ENCODE results near the gene MUS81. TPM values are rescaled to one million over a fixed set of nuclear protein-coding genes. Genes with fewer than 3 reads are reported as not detected.

Gene MUS81
- total and polyA plus RNA-seq, 2 of the 13 experiments (the other 11 are each of a cell fraction or from before 2014, with no cell fraction given): 25.6 to 30.2 TPM

DNA sequence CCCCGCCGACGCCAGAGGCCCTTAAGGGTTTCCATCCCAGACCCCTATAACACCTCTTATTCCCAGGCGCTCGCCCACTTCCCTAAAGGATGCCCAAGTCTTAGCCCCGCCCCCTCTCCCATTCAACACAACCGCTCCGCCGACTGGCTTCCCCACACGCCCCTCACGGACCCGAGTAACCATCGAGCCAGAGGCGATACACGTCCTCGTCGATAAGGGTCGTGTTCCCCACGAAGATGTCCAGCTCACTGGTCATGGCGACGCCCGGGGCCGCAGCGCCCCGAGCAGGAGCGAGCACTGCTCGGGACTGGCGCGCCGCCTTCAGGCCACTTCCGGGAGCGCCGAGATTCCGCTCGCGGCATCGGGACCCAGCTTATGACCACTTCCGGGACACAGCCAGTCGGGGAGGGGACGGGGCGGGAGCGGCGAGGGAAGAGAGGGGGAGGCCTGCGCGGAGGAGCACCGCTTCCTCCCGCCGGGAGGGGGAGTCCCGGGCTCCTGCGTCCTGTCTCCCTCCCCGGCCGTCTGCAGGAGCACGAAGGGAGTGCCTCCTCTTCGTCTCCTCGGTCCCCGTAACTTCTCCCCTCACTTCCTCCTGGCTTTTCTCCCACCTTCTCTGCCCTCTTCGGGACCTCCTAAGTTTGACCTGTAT is 28.1 kb downstream of the MUS81 start, which contains the start of gene FIBP (continued):
- TF ChIP-seq FOSL1 (CRISPR knock-in tag; IDR thresholded peaks at IDR 0.05; ENCODE audit: borderline replicate concordance): no peak
- TF ChIP-seq NR2C2 (CRISPR knock-in tag; IDR thresholded peaks at IDR 0.05; ENCODE audit: borderline replicate concordance): peak; percentile 93
- TF ChIP-seq ZNF337 (CRISPR knock-in tag; IDR thresholded peaks at IDR 0.05; ENCODE audit: borderline replicate concordance, low read depth): no peak
- peak; percentile 62; the same call in 1 of the 2 replicates for TF ChIP-seq HDAC2 (CRISPR knock-in tag; IDR thresholded peaks at IDR 0.05)
- peak; percentile 91 for TF ChIP-seq HDAC1 (CRISPR knock-in tag; IDR thresholded peaks at IDR 0.05)
- no peak; the same call in 1 of the 2 replicates for TF ChIP-seq CCDC6 (CRISPR knock-in tag; IDR thresholded peaks at IDR 0.05)
- TF ChIP-seq ZIK1 (CRISPR knock-in tag; IDR thresholded peaks at IDR 0.05; ENCODE audit: borderline replicate concordance, low read depth): no peak
- TF ChIP-seq YY1 (IDR thresholded peaks at IDR 0.05; ENCODE audit: insufficient read depth, insufficient replicate concordance, low read depth, low read length): peak; percentile 89
- TF ChIP-seq, protein P1, sequence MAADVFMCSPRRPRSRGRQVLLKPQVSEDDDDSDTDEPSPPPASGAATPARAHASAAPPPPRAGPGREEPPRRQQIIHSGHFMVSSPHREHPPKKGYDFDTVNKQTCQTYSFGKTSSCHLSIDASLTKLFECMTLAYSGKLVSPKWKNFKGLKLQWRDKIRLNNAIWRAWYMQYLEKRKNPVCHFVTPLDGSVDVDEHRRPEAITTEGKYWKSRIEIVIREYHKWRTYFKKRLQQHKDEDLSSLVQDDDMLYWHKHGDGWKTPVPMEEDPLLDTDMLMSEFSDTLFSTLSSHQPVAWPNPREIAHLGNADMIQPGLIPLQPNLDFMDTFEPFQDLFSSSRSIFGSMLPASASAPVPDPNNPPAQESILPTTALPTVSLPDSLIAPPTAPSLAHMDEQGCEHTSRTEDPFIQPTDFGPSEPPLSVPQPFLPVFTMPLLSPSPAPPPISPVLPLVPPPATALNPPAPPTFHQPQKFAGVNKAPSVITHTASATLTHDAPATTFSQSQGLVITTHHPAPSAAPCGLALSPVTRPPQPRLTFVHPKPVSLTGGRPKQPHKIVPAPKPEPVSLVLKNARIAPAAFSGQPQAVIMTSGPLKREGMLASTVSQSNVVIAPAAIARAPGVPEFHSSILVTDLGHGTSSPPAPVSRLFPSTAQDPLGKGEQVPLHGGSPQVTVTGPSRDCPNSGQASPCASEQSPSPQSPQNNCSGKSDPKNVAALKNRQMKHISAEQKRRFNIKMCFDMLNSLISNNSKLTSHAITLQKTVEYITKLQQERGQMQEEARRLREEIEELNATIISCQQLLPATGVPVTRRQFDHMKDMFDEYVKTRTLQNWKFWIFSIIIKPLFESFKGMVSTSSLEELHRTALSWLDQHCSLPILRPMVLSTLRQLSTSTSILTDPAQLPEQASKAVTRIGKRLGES (CRISPR knock-in tag; IDR thresholded peaks at IDR 0.05; ENCODE audit: borderline replicate concordance): no peak
- TF ChIP-seq, protein P2, sequence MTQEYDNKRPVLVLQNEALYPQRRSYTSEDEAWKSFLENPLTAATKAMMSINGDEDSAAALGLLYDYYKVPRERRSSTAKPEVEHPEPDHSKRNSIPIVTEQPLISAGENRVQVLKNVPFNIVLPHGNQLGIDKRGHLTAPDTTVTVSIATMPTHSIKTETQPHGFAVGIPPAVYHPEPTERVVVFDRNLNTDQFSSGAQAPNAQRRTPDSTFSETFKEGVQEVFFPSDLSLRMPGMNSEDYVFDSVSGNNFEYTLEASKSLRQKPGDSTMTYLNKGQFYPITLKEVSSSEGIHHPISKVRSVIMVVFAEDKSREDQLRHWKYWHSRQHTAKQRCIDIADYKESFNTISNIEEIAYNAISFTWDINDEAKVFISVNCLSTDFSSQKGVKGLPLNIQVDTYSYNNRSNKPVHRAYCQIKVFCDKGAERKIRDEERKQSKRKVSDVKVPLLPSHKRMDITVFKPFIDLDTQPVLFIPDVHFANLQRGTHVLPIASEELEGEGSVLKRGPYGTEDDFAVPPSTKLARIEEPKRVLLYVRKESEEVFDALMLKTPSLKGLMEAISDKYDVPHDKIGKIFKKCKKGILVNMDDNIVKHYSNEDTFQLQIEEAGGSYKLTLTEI (CRISPR knock-in tag; conservative IDR thresholded peaks at IDR 0.05): no peak
- TF ChIP-seq GATAD2A (CRISPR knock-in tag; IDR thresholded peaks at IDR 0.05): peak; percentile 35
- TF ChIP-seq, protein P3, sequence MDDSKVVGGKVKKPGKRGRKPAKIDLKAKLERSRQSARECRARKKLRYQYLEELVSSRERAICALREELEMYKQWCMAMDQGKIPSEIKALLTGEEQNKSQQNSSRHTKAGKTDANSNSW (CRISPR knock-in tag; IDR thresholded peaks at IDR 0.05; ENCODE audit: borderline replicate concordance): no peak
- no peak for TF ChIP-seq JUNB (CRISPR knock-in tag; IDR thresholded peaks at IDR 0.05; ENCODE audit: borderline replicate concordance)
- TF ChIP-seq ZC3H4 (CRISPR knock-in tag; IDR thresholded peaks at IDR 0.05; ENCODE audit: borderline replicate concordance): no peak
- TF ChIP-seq MED13 (CRISPR knock-in tag; IDR thresholded peaks at IDR 0.05): 0 out of 2 replicates have a peak, but pooled peaks have one; percentile 33
- no peak; the same call in none of the 2 replicates for TF ChIP-seq BORCS8-MEF2B (CRISPR knock-in tag; IDR thresholded peaks at IDR 0.05)
- no peak; the same call in 1 of the 2 replicates for TF ChIP-seq ZNF850 (CRISPR knock-in tag; conservative IDR thresholded peaks at IDR 0.05)
- TF ChIP-seq SPEN (CRISPR knock-in tag; IDR thresholded peaks at IDR 0.05; ENCODE audit: low read depth): no peak
- TF ChIP-seq STAG1 (CRISPR knock-in tag; IDR thresholded peaks at IDR 0.05): peak; percentile 53
- TF ChIP-seq ZBTB7A (CRISPR knock-in tag; IDR thresholded peaks at IDR 0.05): no peak
- no peak for TF ChIP-seq ZSCAN20 (CRISPR knock-in tag; IDR thresholded peaks at IDR 0.05; ENCODE audit: borderline replicate concordance)
- TF ChIP-seq ZSCAN29 (CRISPR knock-in tag; conservative IDR thresholded peaks at IDR 0.05): no peak
- TF ChIP-seq JARID2 (CRISPR knock-in tag; IDR thresholded peaks at IDR 0.05; ENCODE audit: insufficient replicate concordance): no peak
- TF ChIP-seq ZNF790 (CRISPR knock-in tag; IDR thresholded peaks at IDR 0.05; ENCODE audit: borderline replicate concordance): no peak
- TF ChIP-seq, protein P4, sequence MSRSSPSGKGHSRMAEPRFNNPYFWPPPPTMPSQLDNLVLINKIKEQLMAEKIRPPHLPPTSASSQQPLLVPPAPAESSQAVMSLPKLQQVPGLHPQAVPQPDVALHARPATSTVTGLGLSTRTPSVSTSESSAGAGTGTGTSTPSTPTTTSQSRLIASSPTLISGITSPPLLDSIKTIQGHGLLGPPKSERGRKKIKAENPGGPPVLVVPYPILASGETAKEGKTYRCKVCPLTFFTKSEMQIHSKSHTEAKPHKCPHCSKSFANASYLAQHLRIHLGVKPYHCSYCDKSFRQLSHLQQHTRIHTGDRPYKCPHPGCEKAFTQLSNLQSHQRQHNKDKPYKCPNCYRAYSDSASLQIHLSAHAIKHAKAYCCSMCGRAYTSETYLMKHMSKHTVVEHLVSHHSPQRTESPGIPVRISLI (CRISPR knock-in tag; IDR thresholded peaks at IDR 0.05; ENCODE audit: borderline replicate concordance): no peak

All from HepG2 (cell line).